ENCODE data around the gene IGSF1.

The IGSF1 gene, protein sequence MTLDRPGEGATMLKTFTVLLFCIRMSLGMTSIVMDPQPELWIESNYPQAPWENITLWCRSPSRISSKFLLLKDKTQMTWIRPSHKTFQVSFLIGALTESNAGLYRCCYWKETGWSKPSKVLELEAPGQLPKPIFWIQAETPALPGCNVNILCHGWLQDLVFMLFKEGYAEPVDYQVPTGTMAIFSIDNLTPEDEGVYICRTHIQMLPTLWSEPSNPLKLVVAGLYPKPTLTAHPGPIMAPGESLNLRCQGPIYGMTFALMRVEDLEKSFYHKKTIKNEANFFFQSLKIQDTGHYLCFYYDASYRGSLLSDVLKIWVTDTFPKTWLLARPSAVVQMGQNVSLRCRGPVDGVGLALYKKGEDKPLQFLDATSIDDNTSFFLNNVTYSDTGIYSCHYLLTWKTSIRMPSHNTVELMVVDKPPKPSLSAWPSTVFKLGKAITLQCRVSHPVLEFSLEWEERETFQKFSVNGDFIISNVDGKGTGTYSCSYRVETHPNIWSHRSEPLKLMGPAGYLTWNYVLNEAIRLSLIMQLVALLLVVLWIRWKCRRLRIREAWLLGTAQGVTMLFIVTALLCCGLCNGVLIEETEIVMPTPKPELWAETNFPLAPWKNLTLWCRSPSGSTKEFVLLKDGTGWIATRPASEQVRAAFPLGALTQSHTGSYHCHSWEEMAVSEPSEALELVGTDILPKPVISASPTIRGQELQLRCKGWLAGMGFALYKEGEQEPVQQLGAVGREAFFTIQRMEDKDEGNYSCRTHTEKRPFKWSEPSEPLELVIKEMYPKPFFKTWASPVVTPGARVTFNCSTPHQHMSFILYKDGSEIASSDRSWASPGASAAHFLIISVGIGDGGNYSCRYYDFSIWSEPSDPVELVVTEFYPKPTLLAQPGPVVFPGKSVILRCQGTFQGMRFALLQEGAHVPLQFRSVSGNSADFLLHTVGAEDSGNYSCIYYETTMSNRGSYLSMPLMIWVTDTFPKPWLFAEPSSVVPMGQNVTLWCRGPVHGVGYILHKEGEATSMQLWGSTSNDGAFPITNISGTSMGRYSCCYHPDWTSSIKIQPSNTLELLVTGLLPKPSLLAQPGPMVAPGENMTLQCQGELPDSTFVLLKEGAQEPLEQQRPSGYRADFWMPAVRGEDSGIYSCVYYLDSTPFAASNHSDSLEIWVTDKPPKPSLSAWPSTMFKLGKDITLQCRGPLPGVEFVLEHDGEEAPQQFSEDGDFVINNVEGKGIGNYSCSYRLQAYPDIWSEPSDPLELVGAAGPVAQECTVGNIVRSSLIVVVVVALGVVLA (N-terminal part only)

DNA sequence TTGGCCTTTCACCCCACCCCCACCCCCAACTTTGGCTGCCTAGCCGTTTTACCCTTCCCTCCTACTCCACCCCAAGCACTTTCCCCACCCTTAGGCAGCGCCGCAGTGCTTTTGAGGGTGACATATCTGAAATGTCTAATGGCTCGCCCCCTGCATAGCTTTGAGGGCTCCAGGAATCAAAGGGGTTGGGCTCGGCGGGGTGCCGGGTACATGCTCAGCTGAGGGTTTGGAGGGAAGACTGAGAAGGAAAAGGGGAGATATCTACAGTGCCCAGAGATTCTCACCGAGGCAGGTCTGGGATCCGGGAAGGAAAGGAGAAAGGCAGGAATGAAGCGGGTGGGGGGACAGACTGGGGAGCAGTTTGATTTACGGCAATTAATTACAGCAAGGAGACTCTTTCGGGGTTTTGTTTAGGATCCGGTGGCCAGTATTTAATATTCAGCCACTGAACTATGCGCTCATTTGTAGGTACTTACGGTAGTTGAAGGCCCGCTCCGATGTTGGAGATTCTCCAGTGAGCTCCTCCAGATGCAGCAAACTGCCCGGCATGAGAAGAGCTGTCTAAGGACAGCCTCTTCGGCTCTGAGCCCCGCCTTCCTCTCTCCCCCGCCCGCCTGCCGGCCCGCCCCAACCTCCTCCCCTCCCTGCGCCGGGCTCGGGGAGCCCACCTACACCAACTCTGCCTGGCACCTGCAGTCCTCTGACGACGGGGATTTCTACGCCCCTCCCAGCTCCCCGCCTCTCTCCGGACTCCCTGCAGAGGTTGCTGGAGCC is at the start of gene IGSF1:
Gene IGSF1, minus strand, starts transcription at position 569 of the 774 bp plus-strand sequence. CDS start 2,632 bp downstream, outside the sequence.
- no peak for DNase-seq (ENCODE audit: low read depth in 2 of 2)

DNA sequence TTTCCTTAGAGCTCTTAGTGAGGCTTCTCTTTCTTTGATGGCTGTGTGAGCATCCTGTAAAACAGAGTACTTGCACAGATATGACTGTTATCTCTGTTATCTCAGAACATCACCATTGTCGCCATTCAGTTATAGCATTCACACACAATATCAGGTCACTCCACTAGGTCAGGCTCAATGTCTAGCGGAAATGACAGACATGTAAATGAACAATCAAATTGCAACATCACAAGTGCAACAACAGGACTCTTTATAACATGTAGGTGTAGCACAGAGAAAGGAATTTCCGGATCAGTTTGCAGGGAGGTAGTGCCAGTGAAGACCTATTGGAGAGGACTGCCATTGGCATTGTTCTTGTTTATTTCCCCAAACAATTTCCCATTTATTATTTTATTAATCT is 43.2 kb upstream of the IGSF1 start:
- DNase-seq (ENCODE audit: low read depth in 2 of 2): no peak

DNA sequence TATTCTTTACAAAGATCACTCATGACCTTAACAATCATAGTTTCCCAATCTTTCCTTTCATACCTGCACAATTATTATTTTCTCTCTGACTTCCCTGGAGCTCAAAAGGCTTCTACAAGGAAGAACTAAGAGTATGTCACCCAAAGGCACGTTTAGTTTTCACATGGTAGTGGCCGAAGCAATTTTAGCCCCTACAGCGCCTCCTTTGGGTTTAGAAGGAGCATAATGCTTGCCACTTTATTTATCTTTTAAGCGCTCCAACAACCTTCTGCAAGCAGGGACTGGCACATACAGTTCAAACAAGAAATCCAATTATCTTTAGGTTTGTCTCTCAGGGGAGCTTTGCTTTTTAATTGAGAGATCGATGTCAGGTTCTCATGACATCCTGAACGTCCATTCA is 42.0 kb upstream of the IGSF1 start:
- no peak for DNase-seq (ENCODE audit: low read depth in 2 of 2)

DNA sequence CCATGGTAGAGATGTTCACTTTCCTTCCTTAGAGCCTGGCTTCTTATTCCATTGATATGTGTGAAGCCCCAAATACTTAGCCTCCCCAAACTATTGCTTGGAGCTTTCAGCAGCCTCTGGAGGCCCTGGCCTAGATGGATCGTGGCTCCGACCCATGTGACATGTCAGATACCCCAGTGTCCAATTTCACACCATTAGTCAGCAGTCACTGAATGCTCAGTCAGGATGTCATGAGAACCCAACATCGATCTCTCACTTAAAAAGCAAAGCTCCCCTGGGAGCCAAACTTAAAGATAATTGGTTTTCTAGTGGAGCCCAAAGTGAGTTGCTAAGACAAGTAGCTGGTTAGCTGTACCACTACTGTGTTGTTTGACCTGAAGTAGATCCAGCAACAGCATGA is 41.6 kb upstream of the IGSF1 start:
- DNase-seq (ENCODE audit: low read depth in 2 of 2): no peak

DNA sequence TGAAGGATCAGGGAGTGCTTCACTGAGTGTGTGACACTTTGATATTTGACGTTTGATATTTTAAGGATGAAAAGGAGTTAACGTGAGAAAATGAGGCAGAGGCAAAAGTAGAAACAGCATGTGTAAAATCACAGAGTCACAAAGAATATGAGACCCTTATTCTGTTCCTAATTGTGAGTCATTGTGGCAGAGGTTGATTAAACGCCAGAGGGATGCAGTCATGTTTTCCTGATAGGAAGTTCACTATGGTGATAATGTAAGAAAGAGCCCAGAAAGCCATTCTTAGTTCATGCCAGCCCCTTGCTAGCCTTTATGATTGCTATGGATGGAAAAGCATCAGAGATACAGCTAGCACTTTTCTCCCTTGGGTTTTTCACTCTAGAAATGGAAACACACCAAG is 33.5 kb upstream of the IGSF1 start:
- no peak for DNase-seq (ENCODE audit: low read depth in 2 of 2)

DNA sequence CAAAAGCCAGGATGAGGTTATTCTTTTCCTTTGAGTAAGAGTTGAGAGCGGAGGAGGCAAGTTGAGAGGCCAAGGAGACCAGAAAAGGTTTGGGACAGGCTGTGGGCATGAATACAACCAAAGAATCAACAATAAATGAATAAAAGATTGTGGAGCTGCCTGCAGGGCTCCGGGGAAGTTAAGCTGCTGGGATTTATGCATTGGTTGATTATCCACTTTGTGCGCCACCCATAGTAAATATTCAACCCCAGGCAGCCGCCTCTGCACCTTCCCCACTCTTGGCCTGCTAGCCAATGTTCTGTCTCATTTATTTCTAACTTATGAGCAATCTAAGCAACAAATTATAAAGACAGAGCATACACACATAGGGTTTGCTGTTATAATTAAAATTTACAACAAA is 28.2 kb upstream of the IGSF1 start:
- DNase-seq (ENCODE audit: low read depth in 2 of 2): no peak

DNA sequence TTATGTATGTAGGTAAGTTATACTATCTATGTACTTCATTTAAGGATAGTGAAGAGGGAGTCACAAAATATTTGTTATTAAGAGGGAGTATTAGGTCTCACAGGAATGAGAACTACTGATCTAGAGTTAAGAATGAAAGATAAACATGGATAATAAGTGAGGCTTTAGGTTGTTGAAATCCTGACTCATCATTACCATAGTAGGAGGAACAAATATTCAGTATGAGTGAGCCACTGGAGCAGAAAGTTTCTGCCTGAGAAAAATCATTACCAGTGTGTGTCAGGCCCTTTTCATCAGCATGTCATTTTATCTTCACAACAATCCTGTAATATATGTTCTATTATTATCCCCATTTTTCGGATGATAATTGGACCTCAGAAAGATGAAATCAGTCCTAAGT is 27.2 kb upstream of the IGSF1 start:
- no peak for DNase-seq (ENCODE audit: low read depth in 2 of 2)

DNA sequence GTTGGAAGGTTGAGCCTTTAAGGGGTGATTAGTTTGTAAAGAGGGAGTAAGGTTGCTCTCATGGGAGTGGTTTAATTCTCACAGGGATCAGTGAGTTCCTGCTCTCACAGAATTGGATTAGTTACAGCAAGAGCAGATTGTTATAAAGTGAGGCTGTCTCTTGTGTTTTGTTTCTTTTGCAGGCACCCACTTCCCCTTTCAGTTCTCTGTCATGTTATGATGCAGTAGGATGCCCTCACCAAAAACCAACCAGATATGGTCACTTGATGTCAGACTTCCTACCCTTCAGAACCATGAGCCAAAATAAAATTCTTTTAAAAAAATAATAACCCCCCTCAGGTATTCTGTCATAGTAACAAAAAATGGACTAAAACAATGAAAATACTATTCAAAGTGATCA is 19.9 kb upstream of the IGSF1 start:
- DNase-seq (ENCODE audit: low read depth in 2 of 2): no peak

DNA sequence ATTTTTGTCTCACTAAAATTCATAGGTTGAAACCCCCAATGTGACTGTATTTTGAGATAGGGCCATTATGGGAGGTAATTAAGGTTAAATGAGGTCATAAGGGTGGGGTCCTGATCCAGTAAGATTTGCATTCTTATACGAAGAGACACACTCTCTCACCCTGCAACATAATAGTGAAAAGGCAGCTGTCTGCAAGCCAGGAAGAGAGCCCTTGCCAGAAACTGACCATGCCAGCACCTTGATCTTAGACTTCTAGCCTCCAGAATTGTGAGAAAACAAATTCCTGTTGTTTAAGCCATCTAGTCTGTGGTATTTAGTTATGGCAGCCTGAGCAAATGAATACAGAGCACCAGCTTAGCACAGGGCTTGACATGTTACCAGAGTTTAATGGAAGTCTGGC is 17.5 kb upstream of the IGSF1 start:
- no peak for DNase-seq (ENCODE audit: low read depth in 2 of 2)

DNA sequence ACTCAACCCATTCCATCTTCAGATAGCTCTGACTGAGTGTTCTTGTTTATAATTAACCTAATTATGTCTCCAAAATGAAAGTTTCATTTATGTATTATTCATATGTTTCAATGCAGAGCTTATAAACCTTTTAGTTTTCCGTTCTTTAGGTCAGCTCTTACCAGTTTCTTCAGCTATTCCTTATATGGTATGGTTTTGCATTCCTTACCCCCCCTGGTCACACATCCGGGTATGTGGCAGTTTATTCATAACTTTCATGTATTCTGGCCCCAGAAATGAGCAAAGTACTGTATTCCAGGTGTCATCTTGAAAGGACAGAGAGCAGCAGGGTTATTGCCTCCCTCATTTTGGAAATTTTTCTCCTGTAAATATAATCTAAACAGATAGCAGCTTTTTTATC is 16.8 kb upstream of the IGSF1 start:
- no peak for DNase-seq (ENCODE audit: low read depth in 2 of 2)

DNA sequence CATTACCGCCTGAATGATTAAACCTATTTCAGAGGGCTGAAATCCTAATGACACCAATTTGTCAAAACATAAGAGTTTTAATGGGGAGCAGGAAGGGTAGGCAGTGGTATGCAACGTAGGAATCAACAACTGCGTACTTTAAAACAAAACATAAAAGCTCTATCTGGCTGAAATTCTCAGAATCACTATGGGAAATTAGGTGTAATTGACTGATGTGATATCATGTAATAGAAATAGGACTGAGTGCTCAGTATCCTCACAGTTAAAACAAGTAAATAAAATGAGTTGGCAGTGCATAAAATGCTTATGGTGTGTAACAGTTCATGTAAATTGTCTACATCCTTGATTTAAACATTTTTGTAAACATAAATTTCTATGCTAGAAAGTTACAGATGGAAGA is 13.6 kb upstream of the IGSF1 start:
- no peak for DNase-seq (ENCODE audit: low read depth in 2 of 2)

DNA sequence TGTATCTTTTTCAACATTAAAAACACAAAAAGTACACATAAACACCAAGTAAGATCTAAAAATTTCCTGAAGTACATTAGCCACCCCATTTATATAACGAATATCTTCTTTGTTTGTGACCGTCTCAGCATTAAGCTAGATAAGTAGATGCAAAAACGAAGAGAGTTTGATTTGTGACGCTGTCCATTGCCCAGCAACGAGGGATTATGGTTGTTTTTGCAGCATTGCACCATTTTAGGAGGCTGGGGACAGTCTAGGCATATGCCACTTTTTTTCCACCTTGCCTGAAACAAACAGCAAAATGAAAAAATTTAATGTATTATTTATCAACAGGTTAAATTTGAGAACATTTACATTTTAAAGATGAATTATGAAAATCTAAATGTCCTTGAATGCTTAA is 12.0 kb upstream of the IGSF1 start:
- no peak for DNase-seq (ENCODE audit: low read depth in 2 of 2)

DNA sequence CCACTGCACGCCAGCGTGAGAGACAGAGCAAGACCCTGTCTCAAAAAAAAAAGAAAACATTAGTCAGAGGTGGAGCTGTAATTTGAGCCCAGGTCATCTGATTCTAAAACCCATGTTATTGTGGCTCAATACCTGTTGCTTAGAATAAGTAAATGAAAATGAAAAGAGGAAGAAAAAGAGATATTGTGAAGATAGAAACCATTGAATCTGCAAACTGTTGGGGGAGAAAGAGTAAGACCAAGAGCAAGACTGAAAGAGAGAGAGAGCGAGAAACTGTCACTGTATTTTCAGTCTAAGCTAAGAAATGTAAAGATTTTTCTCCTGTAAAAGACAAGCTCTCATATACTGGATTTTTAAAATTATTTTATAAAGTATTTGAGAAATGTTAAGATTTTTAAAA is 9.7 kb upstream of the IGSF1 start:
- no peak for DNase-seq (ENCODE audit: low read depth in 2 of 2)

DNA sequence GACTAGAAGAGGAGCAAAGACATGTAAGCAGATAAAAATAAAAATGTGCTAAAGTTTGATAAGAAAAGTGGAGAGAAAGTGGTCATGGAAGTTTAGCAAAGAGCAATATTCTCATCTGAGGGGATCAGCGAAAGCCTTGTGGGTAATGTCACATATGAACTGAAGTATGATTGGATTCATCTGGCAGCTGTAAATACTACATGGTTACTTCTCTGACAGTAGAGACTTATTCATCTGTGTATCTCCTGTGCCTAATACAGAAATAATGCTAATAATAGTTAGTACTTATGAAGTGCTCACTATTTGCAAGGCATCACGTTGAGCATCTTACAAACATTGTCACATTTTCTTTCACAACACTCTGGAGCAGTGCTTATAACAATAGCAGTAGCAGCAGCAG is 8.9 kb upstream of the IGSF1 start:
- no peak for DNase-seq (ENCODE audit: low read depth in 2 of 2)

DNA sequence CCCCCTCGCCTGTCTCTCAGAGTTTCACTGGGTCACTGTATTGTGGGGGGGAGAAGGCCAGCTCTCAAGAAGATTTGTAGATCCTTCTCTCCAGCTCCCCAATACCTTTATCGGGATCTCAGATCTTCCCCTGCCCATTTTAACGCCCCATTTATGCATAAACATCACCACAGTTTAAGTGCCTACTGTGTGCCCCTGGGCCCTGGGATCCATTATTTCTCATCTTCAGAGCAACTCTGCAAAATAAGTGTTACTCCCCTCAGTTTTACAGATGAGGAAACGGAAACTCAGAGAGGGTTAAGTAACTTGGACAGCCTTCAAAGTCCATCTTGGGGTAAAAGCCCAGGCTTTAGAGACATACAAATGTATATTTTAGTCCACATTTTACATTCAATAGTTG is 421 bp upstream of the IGSF1 start:
- no peak for DNase-seq (ENCODE audit: low read depth in 2 of 2)

DNA sequence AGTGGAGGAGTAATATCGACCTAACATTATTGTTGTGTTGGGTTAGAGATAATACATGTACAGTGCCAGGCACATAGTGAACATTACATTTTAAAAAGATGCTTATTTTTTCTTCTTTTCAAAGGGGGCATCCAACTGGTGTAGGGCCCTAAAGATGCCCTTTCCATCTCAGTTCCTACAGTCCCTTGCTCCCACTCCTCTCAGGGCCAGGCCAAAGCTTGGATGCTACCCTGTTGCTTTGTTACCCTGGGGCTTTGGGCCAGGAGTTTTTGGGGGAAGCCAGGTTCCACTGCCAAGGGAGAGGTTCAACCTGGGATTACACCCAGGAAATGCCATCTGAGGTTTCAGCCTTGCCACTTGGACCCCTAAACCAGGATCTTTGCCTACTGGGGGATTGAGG is 918 bp downstream of the IGSF1 start:
- DNase-seq (ENCODE audit: low read depth in 2 of 2): no peak

DNA sequence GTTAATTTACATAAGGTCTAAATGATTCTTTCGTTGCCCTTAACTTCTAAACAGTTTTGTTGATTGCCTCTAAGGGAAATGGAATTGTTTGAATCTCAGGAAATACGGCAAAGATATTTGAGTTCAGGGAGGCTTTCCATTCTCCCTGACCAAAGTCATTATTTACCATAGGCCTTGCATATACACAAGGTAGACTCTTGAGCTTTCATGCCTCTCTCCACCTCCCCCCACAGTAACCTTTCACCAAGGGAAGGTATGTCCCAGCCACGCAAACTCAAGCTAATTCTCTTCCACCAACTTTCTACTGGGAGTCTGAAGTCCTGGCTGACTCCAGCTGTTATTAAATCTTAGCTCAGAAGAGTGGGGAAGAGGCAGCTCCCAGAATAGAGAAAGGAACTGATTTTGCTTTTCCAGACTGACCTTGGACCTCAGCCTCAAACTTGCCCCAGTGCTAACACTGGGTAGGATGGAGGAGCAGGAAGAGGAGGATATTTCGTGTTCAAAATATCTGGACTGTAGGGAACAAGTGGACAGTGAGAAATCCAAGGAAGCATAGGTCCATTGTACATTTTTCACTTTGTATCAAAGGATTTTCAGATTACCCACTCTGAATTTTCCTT is 1.4 kb downstream of the IGSF1 start:
- no peak for DNase-seq (ENCODE audit: low read depth in 2 of 2)

DNA sequence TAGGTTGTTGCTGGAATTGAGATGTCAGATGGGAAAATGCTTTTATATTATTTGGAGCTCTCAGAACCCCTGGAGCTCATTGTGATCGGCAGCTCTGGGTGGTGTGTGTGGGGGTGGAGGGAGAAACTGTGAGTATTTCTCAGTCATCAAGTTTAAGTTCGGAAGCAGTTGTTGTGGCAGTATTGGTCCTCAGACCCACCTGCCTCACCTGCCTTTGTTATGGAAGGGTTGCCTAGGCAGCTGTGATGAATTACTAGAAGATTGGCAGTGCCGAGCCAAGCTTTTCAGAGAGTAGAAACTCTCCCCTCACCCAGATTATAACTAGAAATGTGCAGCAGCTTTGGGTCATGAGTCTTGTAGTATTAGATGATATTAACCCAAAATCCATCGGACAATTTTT is 9.5 kb downstream of the IGSF1 start:
- no peak for DNase-seq (ENCODE audit: low read depth in 2 of 2)

DNA sequence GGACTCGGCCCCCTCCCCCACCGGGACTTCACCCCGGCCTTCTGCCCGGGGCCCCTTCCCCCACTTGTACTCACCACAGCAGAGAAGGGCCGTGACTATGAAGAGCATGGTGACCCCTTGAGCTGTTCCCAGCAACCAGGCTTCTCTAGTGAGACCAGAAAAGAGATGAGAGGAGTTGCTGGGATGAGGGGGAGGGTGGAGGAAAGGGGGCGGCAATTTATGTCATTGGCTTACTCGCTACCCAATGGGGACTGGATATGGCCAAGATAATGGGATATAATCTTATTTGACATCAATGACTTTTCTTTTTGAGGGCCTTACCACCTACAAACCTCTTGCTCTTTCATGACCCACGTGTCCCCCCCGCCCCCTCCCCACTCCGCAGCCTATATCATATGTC is 9.9 kb downstream of the IGSF1 start:
- DNase-seq (ENCODE audit: low read depth in 2 of 2): no peak

DNA sequence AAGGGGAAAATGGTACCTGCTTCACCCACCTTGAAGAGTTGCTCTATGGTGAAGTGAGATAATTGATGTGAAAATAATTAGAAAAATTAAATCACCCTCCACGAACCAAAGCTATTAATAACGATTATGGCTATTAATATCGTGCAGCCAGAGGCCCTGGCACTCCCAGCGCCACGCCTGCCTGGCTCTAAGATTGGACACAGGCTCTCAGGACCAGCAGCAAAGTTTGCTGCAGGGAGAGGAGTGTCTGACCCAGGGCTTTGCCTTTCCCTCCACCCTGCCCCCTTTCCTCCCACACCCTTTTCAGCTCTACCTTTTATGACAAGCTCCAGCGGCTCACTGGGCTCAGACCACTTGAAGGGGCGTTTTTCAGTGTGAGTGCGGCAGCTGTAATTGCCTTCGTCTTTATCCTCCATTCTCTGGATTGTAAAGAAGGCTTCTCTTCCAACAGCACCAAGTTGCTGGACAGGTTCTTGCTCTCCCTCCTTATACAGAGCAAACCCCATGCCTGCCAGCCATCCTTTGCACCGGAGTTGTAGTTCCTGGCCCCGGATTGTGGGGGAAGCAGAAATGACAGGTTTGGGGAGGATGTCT is 11.5 kb downstream of the IGSF1 start:
- no peak for DNase-seq (ENCODE audit: low read depth in 2 of 2)

DNA sequence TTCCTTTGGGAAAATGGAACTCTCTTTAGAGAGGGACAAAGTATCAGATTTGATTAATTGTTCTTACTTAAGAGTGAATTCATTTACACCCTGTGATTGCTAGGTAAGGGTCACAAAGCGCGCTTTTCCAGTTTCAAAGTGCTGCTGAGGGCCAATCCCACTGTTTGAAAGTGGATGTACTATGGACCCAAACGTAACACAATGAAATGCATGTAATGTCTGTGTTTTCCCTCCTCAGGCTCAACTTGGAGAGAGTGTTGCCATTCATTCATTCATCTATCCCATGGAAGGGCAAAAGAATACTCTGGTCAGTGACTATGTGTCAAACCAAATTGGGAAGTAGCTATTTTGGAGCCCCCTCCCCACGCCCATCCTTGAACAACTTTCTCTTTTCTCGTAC is 16.1 kb downstream of the IGSF1 start:
- DNase-seq (ENCODE audit: low read depth in 2 of 2): no peak
